Measurements from ENCODE around the gene TSGA10IP. TPM values are rescaled to one million over a fixed set of nuclear protein-coding genes. Genes with fewer than 3 reads are reported as not detected.

Gene TSGA10IP
- not detected in 2 replicates for total RNA-seq

DNA sequence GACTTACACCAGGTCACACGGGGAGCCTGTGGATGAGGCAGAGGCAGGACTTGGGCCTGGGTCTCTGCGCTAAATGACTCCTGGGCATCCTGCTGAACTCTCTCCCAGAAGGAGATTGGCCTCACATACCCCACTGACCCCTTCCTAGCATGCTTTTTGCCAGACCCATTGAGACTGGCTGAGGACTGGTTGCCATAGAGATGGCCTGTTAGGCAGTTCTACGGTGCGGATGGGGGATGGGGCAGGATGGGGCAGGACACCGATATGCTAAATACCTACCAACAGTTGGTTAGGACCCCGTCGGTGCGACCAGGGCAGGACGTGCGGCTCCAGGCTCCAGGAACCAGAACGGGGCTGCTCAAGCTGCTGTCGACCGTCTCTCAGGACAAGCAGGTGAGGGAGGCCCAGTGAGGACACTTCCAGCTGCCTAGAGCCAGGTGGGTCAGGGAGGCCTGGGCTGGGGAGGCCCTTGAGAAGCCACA lies at the start of gene TSGA10IP:
Gene TSGA10IP (plus strand): TSS at position 51 of the 482 bp plus-strand sequence. CDS start 196 bp downstream, at position 247.
- intact Hi-C loops (cut with micrococcal nuclease) = no loop called here
- H3K4me3 Mint-ChIP-seq = no peak within 1 kb of the TSS
- H3K4me1 Mint-ChIP-seq = peaks cover 7% of the 10 kb centered on the region
- no peak within 1 kb of the TSS for H3K27ac Mint-ChIP-seq
- no peak for DNase-seq
- no peaks in the 10 kb centered on the region for H3K36me3 Mint-ChIP-seq (ENCODE audit: low read depth)
- no peaks in the 10 kb centered on the region for H3K9me3 Mint-ChIP-seq
- H3K27me3 Mint-ChIP-seq = peaks cover 8% of the 10 kb centered on the region

DNA sequence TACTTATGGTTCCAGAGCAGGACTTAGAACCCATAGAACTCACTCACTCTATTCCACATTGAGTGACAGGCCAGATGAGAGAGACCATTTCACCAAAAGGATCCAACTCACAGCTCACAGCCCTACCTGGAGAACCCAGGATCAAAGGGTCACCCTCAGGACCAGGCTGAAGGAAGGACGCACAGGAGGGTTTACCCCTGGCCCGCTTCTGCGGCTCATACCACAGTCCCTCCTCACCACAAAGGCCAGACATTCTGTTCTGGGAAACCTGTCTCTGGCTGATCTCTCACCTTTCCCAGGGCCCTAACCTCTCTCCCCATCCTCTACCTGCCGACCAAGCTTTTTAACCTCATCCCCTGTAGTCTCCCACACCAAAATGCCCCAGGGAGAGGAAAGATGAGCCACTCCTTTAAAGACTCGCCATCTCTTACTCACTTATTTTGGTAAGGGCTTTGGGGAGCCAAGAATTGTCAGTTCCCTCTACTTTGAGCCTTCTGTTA lies 49.7 kb upstream of the TSGA10IP start:
- Mint-ChIP-seq H3K36me3 (ENCODE audit: low read depth) (peaks cover 45% of the 10 kb centered on the region), H3K4me3 (peak overlapping the region; percentile 39)
- intact Hi-C loops (cut with micrococcal nuclease) = no loop called here

DNA sequence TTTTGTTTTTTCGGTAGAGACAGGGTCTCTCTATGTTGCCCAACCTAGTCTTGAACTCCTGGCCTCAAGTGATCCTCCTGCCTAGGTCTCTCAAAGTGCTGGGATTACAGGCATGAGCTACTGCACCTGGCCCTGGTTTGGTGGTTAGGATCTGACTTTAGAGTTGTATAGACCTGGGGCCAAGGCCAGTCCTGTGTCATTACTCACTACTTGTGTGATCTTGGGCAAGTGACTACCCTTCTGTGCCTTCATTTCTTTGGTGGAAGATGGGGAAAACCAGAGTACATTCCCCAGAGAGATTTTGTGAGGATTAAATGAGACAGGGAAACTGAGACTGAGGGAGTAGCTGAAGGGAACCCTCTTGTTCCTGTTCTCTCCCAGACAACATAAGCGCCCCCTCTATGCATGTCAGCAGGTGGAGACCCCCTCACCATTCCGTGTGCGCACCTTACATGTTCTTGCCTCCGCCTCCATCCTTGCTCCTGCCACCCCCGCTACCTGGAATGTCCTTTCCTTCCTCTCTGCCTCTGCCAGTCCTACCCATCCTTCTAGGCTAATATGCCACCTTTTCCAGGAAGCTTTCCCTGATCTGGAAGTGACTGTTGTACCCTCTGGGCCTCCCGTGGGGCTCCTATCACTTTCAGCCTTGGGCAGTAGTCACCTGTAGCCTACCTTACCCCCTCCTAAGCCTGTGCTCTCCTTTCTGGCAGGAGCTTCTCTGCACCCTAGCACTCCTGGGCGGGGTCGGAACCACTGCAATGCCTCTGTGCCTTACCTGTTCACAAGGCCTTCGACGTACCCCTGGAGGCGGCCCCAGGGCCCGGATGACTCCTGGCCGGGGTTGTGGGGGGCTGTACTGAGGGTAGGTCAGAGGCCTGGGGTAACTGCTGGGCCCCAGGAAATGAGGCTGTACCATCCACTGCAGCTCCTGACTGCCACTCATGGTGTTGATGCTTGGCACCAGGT lies 49.0 kb upstream of the TSGA10IP start:
- DNase-seq = peak; percentile 57
- H3K27me3 Mint-ChIP-seq = no peaks in the 10 kb centered on the region
- H3K9me3 Mint-ChIP-seq = no peaks in the 10 kb centered on the region
- H3K36me3 Mint-ChIP-seq (ENCODE audit: low read depth) = peaks cover 44% of the 10 kb centered on the region
- H3K4me3 Mint-ChIP-seq = no peak overlapping the region
- intact Hi-C loops (cut with micrococcal nuclease) = no loop called here
- H3K4me1 Mint-ChIP-seq = peaks cover 51% of the 10 kb centered on the region
- H3K27ac Mint-ChIP-seq = peak overlapping the region; percentile 60

More for the DNA sequence above, 49.7 kb upstream of the TSGA10IP start:
- no peaks in the 10 kb centered on the region for H3K27me3 Mint-ChIP-seq
- peaks cover 46% of the 10 kb centered on the region for H3K4me1 Mint-ChIP-seq
- DNase-seq = peak; percentile 54
- no peaks in the 10 kb centered on the region for H3K9me3 Mint-ChIP-seq
- peak overlapping the region; percentile 78 for H3K27ac Mint-ChIP-seq

DNA sequence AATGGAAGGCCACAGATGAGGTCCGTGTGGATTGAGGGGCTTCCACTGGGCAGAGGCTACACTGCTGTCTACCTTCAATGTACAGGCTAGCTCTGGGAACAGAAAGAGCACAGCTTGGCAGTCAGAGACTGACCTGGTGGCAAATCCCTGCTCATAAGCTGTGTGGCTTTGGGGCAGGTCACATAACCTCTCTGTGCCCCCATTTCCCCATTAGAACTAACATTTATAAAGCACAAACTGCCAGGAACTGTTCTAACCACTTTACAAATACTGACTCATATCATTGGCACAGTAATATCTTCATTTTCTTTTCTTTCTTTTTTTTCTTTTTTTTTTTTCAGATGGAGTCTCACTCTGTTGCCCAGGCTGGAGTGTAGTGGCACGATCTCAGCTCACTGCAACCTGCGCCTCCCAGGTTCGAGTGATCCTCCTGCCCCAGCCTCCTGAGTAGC lies 48.2 kb upstream of the TSGA10IP start:
- peaks cover 41% of the 10 kb centered on the region for H3K36me3 Mint-ChIP-seq (ENCODE audit: low read depth)
- H3K9me3 Mint-ChIP-seq = no peaks in the 10 kb centered on the region
- H3K27me3 Mint-ChIP-seq = peaks cover under 1% of the 10 kb centered on the region
- DNase-seq = peak; percentile 56
- peak overlapping the region; percentile 62 for H3K27ac Mint-ChIP-seq
- intact Hi-C loops (cut with micrococcal nuclease) = no loop called here
- H3K4me3 Mint-ChIP-seq = no peak overlapping the region
- H3K4me1 Mint-ChIP-seq = peaks cover 53% of the 10 kb centered on the region

DNA sequence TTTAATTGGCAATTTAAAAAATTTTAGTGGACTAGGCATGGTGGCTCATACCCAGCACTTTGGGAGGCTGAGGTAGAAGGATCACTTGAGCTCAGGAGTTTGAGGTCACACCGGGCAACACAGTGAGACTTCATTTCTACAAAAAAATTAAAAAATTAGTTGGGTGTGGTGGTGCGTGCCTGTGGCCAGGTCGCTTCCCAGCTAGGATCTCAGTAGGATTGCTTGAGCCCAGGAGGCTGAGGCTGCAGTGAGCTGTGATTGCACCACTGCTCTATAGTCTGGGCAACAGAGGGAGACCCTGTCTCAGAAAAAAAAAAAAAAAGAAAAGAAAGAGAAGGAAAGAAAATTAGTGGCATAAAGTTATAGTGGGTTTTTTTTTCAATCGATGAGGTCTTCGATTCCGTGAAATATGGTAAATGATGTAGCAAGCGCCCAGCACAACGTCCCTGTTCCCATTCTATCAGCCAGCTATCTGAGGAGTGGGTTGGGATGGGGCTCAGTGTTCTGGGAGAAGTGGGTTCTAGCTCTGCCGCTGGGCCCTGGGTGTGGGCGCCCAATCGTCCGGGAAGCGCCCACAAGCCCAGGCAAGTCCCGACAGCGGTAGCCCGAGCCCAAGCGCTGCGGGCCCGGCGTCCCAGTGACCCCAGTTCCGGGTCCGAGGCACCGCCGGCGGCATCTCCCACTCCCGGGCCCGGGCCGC lies 46.5 kb upstream of the TSGA10IP start:
- Mint-ChIP-seq H3K27ac (peak overlapping the region; percentile 82), H3K9me3 (no peaks in the 10 kb centered on the region), H3K27me3 (peaks cover 6% of the 10 kb centered on the region), H3K36me3 (ENCODE audit: low read depth) (peaks cover 32% of the 10 kb centered on the region), H3K4me1 (peaks cover 45% of the 10 kb centered on the region), H3K4me3 (peak overlapping the region; percentile 82)
- no peak for DNase-seq
- intact Hi-C loops (cut with micrococcal nuclease) = no loop called here

DNA sequence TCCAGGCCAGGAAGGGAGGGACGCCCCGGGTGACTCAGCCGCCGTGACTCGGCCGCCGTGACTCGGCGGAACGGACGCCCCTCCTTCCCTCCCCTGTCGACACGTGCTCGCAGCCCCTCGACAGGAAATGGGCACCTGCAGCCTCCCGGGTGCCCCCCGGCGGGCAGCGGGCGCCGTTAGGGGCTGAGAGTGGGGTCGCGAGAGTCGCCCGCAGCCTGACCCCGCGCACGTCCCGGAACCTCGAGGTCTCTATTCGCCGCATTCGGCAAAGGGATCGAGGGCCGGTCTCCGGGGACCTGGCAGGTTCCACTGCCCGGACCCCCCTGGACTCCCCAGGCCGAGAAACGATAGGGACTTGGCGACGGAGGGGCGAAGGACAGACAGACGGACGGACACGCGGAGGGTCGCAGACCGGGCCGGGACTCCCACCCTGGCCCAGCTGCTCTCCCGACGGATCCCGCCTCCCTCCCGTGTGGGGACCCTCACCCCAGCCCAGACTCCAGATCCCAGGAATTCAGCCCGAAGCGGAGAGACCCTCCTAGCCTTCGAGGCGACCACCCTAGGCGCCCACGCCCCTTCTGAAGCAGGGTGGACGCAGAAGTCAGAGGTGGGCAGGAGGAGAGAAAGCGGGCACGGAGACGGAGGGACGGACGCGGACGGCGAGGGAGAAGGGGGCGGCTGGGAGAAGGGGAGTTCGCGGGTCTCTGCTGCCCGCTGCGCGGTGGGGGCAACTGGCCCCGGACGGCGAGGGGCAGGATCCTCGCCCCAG lies 45.7 kb upstream of the TSGA10IP start:
- Mint-ChIP-seq H3K36me3 (ENCODE audit: low read depth) (peaks cover 28% of the 10 kb centered on the region), H3K4me1 (peaks cover 40% of the 10 kb centered on the region), H3K9me3 (no peaks in the 10 kb centered on the region), H3K4me3 (peak overlapping the region; percentile 82), H3K27ac (peak overlapping the region; percentile 78), H3K27me3 (peaks cover 8% of the 10 kb centered on the region)
- intact Hi-C loops (cut with micrococcal nuclease) = loop anchor here (1.0 to 2.0 kb wide), 5 partner anchors 11 to 103 kb away; partner anchors contain the start of genes BANF1, C11orf68, DRAP1 and EIF1AD
- peak; percentile 89 for DNase-seq

DNA sequence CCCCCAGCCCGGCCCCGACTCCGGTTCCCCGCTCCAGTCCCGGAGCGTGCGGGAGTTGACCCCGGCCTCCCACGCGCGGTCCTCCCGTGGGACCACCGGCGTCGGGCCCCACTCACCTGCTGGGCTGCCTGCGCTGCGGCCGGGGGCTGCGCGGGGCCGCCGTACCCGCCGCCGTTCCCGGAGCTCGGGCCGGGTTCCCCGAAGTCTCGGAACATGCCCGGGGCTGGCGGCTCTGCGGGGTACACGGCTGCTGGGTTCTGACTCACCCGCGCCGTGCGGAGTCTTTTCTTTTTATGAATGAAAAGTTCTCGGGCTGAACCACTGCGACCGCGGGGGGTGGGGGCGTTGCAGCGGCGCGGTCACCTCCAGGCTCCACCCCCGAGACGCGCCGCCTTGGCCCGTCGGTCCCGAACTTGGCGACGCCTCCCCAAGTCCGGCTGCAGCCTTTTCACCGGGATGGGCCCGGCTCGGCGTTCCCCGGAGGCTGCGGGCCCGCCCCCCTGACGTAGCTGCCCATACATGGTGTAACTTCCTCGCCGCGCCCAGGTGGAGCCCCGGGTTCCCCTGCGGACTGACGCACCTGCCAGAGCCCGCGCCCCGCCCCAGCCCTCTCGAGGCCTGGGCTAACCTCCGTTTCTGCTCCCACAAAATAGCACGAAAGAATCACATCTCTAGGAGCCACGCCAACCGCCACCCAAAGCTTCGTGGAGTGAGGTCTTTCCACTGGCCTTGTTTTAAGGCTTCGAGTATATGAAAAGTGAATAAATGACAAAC lies 45.0 kb upstream of the TSGA10IP start, which contains the start of gene FOSL1:
Gene FOSL1 (minus strand): TSS at position 264 of the 774 bp plus-strand sequence. CDS start 49 bp downstream, at position 215.
- intact Hi-C loops (cut with micrococcal nuclease) = loop anchor here (1.0 to 2.0 kb wide), 5 partner anchors 12 to 102 kb away; partner anchors contain the start of genes BANF1, C11orf68, DRAP1 and EIF1AD
- peaks cover 25% of the 10 kb centered on the region for H3K36me3 Mint-ChIP-seq (ENCODE audit: low read depth)
- peak within 1 kb of the TSS; percentile 78 for H3K27ac Mint-ChIP-seq
- H3K9me3 Mint-ChIP-seq = no peaks in the 10 kb centered on the region
- H3K4me3 Mint-ChIP-seq = peak within 1 kb of the TSS; percentile 82
- peak; percentile 97 for DNase-seq
- H3K4me1 Mint-ChIP-seq = peaks cover 37% of the 10 kb centered on the region
- peaks cover 10% of the 10 kb centered on the region for H3K27me3 Mint-ChIP-seq

DNA sequence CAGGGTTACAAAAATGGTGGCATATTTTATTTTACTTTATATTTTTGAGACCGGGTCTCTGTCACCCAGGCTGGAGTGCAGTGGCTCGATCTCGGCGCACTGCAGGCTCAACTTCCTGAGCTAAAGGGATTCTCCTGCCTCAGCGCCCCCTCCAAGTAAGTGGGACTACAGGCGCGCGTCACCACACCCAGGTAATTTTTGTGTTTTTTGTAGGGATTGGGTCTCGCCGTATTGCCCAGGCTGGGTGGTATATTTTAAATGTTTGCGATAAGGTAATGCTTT lies 44.4 kb upstream of the TSGA10IP start:
- H3K4me1 Mint-ChIP-seq = peaks cover 31% of the 10 kb centered on the region
- H3K27ac Mint-ChIP-seq = peak overlapping the region; percentile 49
- intact Hi-C loops (cut with micrococcal nuclease) = loop anchor here (1.0 to 2.0 kb wide), 5 partner anchors 13 to 101 kb away; partner anchors contain the start of genes BANF1, C11orf68, DRAP1 and EIF1AD
- H3K9me3 Mint-ChIP-seq = no peaks in the 10 kb centered on the region
- H3K36me3 Mint-ChIP-seq (ENCODE audit: low read depth) = peaks cover 20% of the 10 kb centered on the region
- H3K27me3 Mint-ChIP-seq = peaks cover 11% of the 10 kb centered on the region
- peak overlapping the region; percentile 67 for H3K4me3 Mint-ChIP-seq
- no peak for DNase-seq

DNA sequence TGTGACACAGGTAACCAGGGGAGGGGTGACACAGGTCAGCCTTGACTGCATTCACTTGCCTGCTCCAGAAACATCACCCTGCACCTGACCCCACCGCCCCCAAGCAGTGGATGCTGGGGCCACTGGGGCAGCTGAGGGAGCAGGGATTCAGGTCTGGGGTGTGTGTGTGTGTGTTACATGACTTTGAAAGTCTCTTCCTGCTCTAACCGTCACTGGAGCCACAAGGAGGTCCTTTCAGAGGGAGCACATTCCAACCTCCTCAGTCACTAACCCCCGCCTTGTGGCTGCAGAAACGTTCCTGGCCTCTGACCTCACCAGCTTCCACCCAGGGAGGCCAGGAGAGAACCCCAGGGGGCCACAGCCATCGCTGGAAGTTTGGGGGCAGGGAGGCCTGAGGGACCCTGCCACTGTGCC lies 42.2 kb upstream of the TSGA10IP start:
- Mint-ChIP-seq H3K4me1 (peaks cover 18% of the 10 kb centered on the region), H3K36me3 (ENCODE audit: low read depth) (peaks cover 4% of the 10 kb centered on the region), H3K9me3 (no peaks in the 10 kb centered on the region), H3K27me3 (peaks cover 19% of the 10 kb centered on the region), H3K27ac (no peak overlapping the region), H3K4me3 (no peak overlapping the region)
- intact Hi-C loops (cut with micrococcal nuclease) = no loop called here
- DNase-seq = no peak

DNA sequence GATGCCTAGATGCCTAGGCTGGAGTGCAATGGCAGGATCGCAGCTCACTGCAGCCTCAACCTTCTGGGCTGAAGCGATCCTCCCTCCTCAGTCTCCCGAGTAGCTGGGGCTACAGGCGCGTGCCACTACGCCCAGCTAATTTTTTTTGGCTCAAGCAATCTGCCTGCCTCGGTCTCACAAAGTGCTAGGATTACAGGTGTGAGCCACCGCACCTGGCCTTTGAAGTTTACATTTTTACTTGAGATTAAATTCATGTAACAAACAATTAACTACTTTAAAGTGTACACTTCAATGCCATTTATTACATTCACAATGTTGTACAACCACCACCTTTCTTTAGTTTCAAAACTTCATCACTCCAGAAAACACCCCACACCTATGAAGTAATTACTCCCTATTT lies 41.6 kb upstream of the TSGA10IP start:
- no peak for DNase-seq
- peaks cover 16% of the 10 kb centered on the region for H3K4me1 Mint-ChIP-seq
- intact Hi-C loops (cut with micrococcal nuclease) = no loop called here
- peaks cover 21% of the 10 kb centered on the region for H3K27me3 Mint-ChIP-seq
- peaks cover 3% of the 10 kb centered on the region for H3K36me3 Mint-ChIP-seq (ENCODE audit: low read depth)
- H3K27ac Mint-ChIP-seq = no peak overlapping the region
- H3K4me3 Mint-ChIP-seq = no peak overlapping the region
- no peaks in the 10 kb centered on the region for H3K9me3 Mint-ChIP-seq

DNA sequence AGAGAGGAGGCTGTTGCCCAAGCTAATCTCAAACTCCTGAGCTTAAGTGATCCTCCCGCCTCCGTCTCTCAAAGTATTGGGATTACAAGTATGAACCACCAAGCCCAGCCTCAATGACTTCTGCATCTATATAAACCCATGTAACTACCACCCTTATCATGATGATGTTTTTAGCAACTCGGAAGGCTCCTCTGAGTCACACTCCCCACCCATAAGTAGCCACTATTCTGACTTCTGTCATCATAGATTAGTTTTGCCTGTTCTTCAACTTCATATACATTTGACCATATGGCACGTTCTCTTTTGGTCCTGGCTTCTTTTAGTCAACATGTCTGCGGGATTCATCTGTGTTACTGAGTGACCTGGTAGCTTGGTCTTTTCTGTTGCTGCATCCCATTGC lies 38.7 kb upstream of the TSGA10IP start:
- no peaks in the 10 kb centered on the region for H3K9me3 Mint-ChIP-seq
- intact Hi-C loops (cut with micrococcal nuclease) = no loop called here
- H3K36me3 Mint-ChIP-seq (ENCODE audit: low read depth) = no peaks in the 10 kb centered on the region
- no peak for DNase-seq
- H3K27ac Mint-ChIP-seq = no peak overlapping the region
- H3K4me3 Mint-ChIP-seq = no peak overlapping the region
- H3K27me3 Mint-ChIP-seq = peaks cover 21% of the 10 kb centered on the region
- H3K4me1 Mint-ChIP-seq = peaks cover 14% of the 10 kb centered on the region

DNA sequence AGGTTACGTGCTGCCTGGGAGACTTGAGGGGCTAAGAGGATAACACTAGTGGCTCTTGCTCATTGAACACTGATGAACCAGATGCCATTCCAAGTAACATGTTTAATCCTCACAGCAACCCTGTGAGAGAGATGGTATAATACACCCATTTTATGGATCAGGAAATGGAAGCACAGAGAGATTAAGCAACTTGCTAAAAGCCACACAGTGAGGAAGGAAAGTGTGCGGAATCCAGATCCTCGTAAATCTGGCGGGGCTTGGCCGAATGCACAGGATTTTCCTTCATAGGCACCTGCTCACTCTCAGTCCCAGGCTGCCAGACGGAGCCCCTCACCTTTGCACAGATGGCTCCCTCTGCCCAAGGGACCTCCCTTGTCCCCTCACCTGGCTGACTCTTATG lies 37.4 kb upstream of the TSGA10IP start:
- H3K36me3 Mint-ChIP-seq (ENCODE audit: low read depth) = no peaks in the 10 kb centered on the region
- no peak for DNase-seq
- peaks cover 21% of the 10 kb centered on the region for H3K27me3 Mint-ChIP-seq
- intact Hi-C loops (cut with micrococcal nuclease) = no loop called here
- H3K27ac Mint-ChIP-seq = no peak overlapping the region
- H3K9me3 Mint-ChIP-seq = no peaks in the 10 kb centered on the region
- peaks cover 6% of the 10 kb centered on the region for H3K4me1 Mint-ChIP-seq
- no peak overlapping the region for H3K4me3 Mint-ChIP-seq

All from activated CD4-positive, alpha-beta T cell treated with anti-CD3 and anti-CD28 coated beads, Interleukin-2, amount 10 ng/mL, durations not matched to agents 24 days and 14 days (primary cell).